NCI-H2196 treated with DMSO at 0.1 percent for 48 hours (cell line): ENCODE data around the gene EYA3.

Source experiments
- DNase-seq: peaks from one replicate; lab custom pipeline; 2025; ENCODE audit not compliant: unreplicated experiment; lab: John Stamatoyannopoulos, UW

EYA3 gene, protein sequence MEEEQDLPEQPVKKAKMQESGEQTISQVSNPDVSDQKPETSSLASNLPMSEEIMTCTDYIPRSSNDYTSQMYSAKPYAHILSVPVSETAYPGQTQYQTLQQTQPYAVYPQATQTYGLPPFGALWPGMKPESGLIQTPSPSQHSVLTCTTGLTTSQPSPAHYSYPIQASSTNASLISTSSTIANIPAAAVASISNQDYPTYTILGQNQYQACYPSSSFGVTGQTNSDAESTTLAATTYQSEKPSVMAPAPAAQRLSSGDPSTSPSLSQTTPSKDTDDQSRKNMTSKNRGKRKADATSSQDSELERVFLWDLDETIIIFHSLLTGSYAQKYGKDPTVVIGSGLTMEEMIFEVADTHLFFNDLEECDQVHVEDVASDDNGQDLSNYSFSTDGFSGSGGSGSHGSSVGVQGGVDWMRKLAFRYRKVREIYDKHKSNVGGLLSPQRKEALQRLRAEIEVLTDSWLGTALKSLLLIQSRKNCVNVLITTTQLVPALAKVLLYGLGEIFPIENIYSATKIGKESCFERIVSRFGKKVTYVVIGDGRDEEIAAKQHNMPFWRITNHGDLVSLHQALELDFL

DNA sequence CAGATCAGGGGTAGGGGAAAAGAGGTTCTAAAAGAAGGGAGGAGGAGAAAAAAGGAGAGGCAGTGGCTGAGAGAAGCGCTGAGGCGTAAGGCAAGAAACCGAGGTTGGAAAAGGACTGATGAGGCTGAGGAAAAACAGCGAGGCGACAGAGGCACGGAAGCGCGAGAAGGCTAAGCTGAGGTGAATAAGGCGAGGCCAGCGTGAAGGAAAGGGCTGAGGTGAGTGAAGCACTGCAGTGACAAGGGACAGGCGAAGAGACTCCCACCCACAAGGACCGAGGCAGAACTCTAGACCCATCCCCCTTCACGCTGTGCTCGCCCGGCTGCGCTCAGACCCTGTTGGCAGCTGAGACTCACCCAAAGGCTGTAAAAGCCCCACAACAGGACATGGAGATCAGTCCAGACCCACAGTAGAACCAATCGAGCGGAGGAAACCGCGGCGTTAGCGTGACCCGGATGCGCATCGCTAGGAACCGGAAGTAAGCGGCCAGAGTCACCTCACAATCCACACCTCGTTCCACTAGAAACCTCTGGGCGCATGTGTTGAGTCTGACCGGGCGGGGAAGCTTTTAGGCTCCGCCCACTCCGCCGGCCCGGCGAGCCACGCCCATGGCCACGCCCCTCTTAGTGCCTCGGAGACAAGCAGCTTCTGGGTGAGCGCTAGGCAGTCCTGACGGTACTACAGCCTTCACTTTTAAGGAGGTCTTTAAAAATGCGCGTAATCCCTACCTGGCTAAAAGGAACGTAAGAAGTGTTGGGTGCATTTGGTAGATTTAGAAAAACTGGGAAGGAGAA lies at the start of gene EYA3:
Gene EYA3 (minus strand): TSS at position 443 of the 794 bp plus-strand sequence. CDS start 30,584 bp downstream, outside the sequence.
- DNase-seq, result peak; percentile 96

DNA sequence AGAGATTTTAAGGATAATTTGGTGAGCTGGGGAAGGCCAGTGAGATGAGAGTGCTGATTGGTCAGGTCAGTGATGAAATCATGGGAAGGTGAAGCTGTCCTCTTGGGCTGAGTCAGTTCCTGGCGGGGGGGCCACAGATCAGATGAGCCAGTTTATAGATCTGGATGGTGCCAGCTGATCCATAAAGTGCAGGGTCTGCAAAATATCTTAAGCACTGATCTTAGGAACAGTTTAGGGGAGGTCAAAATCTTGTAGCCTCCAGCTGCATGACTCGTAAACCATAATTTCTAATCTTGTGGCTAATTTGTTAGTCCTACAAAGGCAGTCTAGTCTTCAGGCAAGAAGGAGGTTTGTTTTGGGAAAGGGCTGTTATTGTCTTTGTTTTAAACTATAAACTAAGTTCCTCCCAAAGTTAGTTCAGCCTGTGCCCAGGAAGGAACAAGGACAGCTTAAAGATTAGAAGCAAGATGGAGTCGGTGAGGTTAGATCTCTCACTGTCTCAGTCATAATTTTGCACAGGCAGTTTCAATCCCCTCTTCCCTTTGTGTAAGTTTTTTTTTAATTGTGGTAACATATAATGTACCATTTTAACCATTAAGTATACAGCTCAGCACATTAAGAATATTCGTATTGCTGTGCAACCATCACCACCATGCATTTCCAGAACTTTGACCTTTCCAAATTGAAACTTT lies 48.7 kb upstream of the EYA3 start:
- DNase-seq, result no peak

DNA sequence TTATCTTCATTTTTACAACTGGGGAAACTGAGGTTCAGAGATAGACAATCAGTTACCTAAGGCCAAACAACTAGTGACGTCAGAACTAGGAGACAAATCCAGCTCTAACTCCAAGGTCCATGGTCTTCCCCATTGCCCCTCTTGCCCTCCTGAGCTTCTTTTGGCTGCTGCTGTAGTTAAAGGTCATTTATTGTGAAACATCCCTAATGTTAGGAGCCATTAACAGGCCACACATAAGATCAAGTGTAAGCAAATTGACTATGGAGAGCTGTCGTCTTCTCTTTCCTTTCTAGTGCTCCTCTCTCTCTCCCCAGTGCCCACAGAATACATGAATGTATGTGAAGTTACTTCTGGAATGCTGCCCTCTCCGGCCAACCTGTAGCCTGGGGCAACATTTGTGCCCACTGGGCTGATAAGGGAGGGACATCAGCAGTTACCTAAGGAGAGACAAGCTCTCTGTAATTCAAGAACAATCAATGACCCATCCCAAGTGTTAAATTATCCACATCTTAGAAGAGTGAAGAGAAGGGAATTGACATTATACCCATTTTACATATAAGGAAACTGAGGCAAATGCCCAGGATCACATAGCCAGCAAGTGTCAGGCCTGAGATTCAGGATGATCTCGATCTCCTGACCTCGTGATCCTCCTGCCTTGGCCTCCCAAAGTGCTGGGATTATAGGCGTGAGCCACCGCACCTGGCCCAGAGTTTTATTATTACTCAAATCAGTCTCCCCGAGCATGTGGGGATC lies 47.9 kb upstream of the EYA3 start:
- no peak for DNase-seq

DNA sequence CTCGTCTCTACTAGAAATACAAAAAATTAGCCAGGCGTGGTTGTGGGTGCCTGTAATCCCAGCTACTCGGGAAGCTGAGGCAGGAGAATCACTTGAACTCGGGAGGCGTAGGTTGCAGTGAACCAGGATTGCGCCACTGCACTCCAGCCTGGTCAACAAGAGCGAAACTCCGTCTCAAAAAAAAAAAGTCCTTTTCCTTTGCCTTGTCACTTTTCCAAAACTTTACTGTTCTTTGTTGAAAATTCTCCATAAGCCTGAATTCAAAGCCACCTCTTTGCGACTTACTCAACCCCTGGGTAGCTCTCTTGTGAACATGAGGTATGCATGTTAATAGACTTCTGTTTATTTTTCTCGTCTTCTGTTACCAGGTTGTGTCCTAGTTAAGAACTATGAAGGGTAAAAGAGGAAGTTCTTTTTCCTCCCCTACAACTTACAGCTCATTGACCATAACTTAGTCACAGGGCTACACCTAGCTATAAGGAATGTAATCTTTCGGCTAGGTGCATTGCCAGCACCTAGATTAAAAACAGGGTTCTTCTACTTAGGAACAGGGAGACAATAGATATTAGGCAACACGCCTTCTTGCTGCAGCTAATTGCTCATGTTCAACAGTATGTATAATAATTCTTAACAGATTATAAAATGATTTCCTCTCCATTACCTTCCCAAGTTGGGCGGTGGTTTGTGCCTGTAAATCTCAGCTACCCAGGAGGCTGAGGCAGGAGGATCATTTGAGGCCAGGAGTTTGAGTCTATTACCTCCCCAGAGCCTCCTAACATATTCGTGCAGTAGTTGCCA lies 47.2 kb upstream of the EYA3 start:
- no peak for DNase-seq

DNA sequence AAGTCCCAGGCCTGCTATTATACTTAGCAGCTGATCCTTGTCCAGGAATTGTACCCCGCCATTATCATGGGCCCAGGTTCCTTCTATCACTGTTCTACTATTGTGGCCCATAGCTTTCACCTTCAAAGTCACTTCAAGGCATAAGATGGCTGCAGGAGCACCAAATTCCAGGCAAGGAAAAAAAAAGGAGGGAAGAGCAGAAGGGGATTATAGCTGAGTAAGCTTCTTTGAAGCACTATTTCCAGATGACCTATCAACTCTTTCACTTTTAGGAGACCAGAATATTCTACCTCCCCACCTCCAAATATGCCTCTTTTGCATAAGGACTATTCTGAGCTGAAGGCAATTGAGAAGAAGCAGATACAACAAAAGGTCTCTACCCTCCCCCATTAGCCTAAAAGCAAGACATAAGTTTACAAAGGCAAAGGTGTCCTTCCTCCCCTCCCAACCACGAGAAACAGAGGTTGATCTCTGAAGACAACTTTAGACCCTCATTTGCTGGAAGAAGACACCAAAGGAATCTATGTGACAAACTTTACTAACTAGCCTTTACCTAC lies 46.3 kb upstream of the EYA3 start:
- DNase-seq, result no peak

DNA sequence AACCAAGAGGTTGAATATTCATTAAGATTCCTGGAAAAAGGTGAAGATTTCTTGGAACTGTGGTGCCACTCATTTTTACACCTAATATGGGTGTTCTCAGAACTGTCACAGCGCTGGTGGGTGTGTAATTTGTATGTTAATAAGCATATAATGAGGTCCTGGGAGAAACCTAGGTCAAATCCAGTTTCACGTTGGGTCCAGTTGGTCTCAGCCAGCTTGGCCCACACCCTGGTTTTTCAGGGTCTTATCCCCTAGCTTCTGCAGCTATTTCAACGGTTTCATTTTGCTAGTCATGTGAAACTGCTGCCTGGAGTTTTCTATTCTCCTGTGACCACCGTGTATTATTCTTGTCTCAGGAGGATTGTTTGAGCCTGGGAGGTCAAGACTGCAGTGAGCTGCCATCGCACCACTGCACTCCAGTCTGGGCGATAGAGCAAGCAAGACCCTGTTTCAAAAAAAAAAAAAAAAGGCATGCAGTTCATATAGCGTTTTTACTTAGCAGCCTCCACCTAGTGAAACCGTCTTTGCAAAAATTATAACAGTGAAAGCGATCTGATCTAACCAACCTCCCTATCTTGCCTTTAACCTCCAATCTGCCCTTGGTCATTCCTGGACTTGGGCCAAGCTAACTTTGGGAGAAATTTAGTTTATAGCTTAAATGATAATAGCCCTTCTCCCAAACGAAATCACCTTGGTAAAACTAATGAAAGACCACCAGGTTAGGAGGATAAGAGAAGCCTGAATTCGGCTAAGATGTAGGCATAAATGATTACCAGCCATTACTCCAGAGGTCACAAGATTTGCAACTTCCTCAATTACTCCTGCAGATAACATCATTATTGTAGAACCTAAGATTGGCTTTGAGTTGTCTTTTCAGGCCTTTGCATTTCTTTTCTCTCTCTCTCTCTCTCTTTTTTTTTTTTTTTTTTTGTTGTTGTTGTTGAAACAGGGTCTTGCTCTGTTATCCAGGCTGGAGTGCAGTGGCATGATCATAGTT lies 44.1 kb upstream of the EYA3 start:
- DNase-seq, result no peak

DNA sequence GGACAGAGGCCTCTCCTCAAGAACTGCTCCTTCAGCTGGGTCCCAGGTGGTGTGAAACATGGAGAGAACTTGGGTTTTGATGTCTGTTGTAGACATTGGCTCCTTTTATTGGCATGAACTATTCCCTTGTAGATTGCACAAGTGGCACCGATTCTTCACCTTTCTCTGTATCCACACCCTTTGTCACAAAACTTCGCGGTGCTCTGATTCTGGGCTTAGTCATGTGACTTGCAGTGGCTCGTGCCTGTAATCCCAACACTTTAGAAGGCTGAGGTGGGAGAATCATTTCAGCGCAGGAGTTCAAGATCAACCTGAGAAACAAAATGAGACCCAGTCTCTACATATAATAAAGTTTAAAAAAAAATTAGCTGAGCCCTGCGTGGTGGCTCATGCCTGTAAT lies 42.5 kb upstream of the EYA3 start:
- no peak for DNase-seq

DNA sequence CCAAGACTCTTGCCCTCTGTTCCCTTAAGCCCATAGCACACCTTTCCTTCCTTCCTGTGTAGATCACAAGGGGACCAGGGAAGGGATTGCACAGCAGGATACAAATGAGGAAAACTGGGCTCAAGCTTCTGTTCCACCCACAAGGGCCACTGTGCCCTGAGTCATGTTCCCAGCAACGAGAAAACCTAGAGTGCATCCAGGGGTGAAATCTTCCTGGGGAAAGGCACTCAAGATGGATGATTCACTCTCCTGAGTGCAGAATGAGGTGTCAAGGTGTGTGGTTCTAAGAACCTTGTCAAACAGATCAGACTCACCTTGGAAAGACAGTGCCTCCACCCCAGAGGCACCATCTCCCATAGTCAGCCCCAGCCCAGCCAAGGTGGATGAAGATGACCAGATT lies 40.7 kb upstream of the EYA3 start:
- DNase-seq, result no peak

DNA sequence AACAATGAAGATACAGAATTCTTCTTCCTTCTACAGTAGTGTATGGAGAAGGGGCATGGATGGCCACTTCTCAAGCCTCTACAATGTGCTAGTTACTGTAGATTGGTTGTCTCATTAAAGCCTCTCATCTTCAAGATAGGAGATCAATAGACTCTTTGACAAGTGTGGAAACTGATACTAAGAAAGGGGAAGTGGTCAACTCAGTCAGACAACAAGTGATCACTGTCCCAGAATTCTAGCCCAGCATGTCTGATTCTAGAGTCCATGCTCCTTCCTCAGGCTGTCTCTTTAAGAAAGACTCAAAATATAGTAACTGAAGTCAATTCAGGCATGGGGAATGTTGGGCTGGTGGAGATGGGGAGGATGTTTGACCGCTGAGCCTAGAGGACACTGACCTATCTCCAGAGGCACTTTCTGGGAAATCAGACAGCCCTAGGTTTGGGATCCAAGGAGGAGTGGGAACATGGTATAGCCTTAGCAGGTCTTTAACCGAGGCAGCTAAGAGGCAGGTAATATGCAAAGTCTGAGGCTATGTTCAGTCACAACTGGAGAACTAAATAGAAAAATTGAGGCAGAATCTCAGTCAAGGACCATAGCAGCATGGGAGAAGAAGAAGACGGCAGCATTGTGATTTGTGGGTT lies 39.3 kb upstream of the EYA3 start:
- DNase-seq, result no peak

DNA sequence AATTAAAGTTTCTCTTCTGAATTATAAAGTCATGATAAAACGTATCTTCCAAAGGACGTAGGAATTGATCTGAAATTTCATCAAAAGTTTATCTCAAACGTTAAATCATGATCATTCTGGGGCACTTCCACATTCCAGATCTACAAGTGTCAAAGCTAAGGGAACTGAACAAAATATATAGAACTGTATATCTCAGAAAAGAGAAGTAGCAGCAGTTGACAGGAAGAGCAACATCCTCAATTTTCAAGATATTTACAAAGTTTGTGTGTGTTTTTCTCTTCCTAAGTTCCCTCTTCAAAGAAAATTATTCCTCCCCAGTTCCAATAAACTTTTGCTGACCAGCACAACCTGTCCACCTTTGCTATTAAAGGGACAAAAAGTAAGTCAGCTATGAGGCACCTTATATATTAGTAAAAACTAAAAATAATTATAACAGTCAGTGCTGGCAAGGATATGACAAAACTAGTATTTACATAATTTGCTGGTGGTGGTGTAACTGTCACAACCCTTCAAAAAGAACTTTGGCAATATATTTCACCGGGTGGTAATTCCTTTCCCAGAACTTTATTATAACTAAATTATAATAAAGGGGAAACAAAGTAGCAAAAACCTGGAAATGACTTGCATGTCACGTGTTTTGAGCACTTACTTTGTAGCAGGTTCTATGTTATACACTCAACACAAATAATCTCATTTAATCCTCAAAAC lies 38.5 kb upstream of the EYA3 start:
- no peak for DNase-seq

DNA sequence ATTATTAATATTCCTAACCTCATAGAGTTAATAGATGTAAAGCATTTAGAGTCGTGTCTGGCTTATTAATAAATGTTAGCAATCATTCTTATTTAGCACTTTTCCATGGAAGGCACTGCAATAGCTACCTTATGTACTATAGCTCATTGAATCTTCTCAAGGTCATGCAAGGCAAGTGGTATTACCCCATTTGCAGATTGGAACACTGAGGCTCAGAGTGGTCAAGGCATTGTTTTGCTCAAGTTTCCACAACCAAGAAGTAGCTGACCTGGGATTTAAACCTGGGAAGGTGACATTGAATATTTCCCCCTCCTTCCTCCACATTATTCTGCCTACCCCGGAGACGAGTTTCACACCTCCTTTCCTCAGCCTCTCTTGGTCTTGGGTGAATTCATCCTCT lies 37.8 kb upstream of the EYA3 start:
- DNase-seq, result no peak

DNA sequence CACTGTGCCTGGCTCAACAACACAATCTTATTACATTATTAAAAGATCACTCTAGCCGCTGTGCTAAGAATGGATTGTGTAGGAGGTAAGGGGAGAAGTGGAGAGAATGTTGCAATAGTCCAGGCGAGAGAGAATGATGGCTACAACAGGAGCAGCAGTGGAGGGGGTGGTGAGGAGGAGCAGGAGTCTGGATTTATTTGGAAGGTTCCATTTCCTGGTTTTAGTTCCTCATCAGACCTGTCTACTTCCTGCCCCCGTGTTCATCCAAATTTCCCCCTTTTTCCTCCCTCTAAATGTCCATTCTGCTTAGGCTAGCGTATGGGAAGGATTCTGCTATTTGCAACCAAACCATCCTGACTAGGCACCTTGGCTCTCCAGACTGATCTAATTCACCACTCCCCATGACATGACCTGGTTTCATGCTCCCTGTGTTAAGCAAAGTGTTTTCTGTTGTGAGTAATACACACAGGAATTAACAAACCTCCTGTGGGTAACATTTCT lies 35.1 kb upstream of the EYA3 start:
- no peak for DNase-seq

DNA sequence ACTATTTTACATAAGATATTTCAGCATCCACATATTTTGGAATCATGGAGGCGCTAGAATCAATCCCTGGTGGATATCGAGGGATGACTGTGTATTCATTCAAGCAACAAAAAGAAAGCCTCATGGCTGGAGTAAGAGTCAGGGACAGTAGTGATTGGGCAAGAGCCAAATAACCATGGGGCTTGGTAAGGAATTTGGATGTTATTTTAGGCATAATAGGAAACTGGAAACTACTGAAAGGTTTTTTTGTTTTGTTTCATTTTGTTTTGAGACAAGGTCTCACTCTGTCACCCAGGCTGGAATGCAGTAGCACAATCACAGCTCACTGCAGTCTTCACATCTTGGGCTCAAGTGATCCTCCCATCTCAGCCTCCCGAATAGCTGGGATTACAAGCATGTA lies 33.8 kb upstream of the EYA3 start:
- no peak for DNase-seq

DNA sequence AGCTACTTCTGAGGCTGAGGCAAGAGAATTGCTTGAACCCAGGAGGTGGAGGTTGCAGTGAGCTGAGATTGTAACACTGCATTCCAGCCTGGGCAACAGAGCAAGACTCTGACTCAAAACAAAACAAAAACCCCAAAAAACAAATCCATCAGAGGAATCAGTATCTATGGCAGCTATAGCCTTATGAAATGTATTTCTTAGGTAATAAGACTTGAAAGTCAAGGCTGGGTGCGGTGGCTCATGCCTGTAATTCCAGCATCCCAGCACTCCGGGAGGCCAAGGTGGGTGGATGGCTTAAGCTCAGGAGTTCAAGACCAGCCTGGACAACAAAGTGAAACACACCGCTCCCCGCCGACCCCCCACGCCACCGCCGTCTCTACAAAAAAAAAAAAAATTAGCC lies 31.1 kb upstream of the EYA3 start:
- DNase-seq, result no peak

DNA sequence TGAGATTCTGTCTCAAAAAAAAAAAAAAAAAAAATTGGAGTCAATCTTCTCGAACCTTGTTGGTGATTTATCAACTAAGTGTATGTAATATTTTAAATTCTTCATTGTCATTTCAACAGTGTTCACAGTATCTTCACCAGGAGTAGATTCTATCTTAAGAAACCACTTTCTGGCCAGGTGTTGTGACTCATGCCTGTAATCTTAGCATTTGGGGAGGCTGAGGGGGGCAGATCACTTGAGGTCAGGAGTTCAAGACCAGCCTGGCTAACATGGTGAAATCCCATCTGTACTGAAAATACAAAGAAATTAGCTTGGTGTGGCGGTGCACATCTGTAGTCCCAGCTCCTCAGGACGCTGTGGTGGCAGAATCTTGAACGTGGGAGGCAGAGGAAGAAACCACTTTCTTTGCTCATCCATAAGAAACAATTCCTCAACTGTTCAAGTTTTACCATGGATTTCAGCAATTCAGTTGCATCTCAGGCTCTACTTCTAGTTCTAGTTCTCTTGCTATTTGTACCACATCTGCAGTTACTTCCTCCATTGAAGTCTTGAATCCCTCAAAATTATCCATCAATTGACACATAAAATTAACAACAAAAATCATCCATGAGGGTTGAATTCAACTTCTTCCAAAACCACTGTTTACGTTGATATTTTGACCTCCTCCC lies 30.4 kb upstream of the EYA3 start:
- DNase-seq, result no peak

DNA sequence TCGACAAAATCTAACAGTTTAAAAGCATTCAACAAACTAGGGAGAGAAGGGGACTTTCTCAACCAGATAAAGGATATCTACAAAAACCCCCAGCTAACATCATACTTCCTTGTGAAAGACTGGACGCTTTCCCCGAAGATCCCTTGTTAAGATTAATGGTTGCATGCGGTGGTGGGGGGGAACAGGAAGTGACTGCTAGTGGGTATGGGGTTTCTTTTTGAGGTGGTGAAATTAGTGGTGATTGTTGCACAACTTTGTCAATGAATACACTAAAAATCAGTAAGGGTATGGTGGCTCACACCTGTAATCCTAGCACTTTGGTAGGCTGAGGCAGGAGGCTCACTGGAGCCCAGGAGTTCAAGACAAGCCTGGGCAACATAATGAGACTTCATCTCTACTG lies 26.9 kb upstream of the EYA3 start:
- DNase-seq, result no peak

DNA sequence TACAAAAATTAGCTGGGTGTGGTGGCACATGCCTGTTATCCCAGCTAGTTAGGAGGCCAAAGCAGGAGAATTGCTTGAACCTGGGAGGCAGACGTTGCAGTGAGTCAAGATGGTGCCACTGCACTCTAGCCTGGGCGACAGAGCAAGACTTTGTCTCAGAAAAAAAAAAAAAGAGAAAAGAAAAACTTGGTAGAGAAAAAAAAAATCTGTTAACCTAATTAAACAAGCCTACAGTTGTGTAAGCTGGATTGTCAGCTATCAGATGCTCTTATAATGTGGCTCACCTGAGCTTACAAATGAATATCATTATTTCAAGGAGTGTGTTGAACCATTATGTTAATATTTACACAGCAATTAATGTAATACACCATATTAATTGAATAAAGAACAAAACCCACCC lies 26.4 kb upstream of the EYA3 start:
- DNase-seq, result no peak
